Loucy (cell line): ENCODE measurements around the gene FMN2.

Source experiments
- EZH2phosphoT487 ChIP-seq: fragments of 200-600 bp; IDR thresholded peaks from 2 replicates; pipeline ENCODE4 v1.6.1; 2018; ENCODE audit warnings: antibody characterized with exemption, mild to moderate bottlenecking, moderate library complexity, borderline replicate concordance
- TF ChIP-seq, protein P1 (sequence below): fragments of 200-600 bp; sonication (generic); conservative IDR thresholded peaks from 2 replicates; pipeline ENCODE4 v1.5.1; 2014; ENCODE audit warnings: mild to moderate bottlenecking, antibody characterized with exemption, low read length

DNA sequence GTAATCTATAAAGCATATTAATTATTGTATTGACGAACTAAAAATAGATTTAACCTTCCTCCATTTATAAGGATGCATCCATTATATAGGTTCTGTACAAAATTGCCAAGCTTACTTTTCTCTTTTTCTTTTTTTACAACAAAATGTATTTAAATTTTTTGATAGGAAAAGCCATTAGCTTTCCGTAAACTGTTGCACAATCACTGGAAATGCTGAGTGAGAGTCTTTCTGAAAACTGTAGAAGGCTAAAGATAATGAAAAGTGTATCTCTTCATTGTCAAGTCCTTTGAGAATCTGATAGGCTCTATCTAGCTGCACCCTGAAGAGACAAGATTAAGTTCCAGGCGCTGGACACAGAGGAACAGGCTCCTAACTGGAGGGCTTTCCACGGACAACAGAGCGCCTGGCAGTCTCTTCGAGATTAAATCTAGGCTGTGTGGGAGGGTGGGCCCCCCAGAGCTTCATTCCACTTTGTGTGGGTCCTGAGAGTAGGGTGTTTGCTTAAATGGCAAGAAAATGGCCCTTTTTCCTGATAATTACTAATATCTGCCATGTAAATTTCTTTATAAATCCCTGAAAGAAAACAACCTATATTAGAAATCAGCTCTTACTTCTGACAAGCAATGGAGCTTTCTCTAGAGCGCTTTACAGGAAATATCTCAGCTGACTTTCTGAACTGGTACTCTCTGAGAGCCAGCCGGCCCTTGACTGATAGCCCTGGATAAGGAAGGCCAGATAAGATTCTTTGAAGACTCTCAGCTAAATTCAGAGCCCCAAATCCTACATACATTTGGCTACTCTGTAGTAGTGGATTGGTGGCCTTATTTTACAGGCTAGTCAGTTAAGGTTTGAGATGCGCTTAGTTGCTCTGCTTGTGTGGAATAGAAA, 108.3 kb downstream of the FMN2 start:
- TF ChIP-seq, protein P1, sequence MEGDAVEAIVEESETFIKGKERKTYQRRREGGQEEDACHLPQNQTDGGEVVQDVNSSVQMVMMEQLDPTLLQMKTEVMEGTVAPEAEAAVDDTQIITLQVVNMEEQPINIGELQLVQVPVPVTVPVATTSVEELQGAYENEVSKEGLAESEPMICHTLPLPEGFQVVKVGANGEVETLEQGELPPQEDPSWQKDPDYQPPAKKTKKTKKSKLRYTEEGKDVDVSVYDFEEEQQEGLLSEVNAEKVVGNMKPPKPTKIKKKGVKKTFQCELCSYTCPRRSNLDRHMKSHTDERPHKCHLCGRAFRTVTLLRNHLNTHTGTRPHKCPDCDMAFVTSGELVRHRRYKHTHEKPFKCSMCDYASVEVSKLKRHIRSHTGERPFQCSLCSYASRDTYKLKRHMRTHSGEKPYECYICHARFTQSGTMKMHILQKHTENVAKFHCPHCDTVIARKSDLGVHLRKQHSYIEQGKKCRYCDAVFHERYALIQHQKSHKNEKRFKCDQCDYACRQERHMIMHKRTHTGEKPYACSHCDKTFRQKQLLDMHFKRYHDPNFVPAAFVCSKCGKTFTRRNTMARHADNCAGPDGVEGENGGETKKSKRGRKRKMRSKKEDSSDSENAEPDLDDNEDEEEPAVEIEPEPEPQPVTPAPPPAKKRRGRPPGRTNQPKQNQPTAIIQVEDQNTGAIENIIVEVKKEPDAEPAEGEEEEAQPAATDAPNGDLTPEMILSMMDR = no peak
- TF ChIP-seq EZH2phosphoT487 = no peak
